Activated CD4-positive, CD25-positive, alpha-beta regulatory T cell treated with anti-CD3 and anti-CD28 coated beads, Interleukin-2, amount 50 U/mL, for 24 hours (primary cell): ENCODE measurements around the gene LPP.

Source experiments
- ATAC-seq, 2 donors: fragments of 150-1000 bp; cut with Tn5 transposase; one replicate each; pipeline ENCODE4 v1.10.0; 2021; ENCODE audit warnings: mild to moderate bottlenecking in 1 of 2, moderate library complexity in 1 of 2

Gene LPP

DNA sequence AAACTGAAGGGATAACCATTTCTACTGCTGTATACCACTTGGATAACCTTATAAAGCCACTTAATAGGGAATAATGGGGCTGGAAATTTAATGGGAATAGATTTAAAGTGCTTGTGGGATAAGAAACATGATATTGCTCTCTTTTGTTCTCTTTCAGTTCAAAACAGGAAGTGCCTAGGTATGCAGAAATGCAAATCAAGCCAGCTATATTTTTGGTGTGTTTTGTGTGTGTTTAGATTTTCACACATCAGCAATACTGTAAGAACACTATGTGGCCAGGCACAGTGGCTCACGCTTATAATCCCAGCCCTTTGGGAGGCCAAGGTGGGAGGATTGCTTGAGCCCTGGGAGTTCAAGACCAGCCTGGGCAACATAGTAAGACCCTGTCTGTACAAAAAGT, 575.5 kb downstream of the LPP start:
- no peak for ATAC-seq

DNA sequence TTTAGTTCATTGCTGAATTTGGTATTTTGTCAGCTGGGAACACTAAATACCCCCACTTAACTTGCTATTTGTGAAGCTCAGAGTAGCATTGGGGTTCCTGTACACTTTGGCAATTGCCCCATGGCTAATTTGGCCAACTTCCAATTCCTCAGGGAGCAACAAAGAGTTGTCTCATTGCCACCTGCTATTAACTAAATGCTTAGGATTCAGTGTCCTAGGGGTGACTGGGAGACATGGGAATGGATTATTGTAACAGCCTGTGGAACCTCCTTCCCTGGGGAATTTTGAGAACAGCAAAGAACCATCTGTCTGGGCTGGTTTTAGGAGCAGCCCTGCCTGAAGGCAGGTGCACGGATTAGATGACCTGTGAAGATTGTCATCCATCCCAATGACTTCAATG, 580.4 kb downstream of the LPP start:
- ATAC-seq, result no peak

DNA sequence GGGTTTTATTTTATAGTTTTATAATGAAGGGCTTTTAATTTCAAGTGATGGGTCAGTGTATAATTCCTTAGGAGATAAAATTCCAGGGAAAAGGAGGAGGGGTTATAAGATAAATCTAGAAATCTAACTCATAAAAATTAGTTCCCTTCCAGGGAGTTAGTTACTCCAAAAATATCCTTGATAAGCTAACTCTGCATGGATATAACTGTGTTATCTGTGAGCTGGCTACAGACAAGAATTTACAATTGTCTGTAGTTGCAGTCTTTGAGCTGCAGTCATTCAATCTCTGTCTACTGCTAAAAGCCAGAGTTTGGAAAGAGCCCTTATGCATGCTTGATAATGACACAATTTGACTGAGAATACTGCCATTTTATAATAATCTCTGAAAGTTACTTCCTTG, 585.6 kb downstream of the LPP start:
- no peak for ATAC-seq

DNA sequence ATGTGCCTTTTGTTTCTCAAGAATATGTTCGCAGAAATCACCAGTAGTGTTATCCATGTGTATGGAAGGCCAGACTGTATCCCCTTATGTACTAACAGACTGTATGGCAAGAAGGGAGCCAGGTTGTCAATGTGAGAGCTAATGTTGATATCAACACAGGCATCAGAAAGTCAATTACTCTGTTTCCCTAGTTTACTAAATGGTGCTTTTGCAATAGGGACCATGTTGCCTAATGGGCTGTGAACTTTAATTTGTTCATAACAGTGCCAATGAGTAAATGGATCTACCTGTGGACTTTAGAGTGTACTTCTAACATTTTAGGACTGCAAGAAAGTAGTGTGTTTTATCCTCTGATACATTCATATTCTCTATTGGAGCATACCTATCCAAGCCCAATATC, 586.1 kb downstream of the LPP start:
- ATAC-seq, result no peak

DNA sequence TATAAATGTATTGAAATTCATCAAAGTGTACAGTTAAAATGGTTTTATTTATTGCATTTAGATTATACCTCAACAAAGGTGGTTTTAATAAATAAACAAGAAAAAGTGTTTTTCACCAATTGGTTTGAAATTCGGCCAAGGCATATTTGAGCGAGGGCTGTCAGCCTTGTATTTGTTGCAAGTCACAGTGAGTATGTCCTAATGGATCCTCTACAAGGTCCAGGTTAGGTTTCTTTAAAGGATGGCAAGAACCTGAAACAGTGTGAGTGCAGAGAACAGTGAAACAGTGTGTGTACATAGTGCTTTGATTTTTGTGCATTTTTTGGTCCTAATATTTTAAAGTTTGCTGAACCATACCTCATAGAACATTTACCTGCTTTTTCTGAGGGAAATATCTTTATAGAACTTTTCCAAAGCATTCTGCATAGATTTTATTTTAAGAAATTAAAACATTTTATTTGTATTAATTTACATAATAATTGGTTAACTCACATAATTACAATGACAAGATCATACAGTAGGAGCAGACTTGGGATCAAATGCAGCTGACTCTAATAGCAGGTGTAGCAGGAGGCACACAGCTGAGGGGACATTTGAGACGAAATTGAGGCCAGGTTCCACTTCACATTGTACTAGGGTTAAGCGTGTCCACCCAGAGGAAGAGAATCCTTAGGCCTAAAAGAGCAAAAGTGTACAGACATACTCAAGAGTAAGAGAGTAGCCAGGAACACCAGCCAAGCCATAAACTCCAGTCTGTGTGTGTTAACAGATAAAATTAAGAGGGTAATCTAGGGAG, 589.0 kb downstream of the LPP start:
- no peak for ATAC-seq

DNA sequence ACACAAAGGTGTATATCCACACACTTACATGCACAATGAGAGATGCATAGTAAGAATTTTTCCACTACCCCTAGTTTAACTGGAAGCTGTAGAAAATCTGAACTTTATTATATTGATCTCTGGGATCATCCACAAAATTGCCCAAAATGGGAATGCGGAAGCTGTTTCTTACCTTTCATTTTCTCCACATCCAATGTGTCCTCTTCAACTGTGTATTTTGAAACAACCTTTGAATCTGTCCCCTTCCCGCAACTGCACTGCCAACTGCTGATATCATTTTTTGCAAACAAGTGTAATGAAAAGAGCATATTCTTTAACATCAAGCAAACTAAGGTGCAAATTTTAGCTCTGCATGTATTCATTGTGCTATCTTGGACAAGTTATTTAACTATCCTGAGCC, 590.2 kb downstream of the LPP start:
- ATAC-seq, result no peak

DNA sequence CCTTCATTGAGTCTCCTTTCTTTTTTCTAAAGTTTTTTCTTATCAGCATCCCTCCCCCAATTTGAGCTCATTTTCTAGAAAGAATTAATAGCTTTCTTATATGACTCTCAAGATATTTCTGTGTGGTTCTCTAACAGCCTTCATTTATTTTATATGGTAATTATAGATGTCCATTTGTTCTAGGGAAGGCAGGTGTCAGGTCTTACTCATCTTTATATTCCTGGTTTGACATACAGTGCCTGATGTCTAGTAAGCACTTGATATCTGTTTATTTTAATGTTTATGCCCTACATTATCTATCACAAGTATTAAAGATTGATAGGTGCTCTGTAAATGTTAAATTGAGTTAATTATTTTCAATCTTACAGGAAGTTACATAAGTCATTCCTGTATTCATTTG, 591.1 kb downstream of the LPP start:
- ATAC-seq, result no peak

DNA sequence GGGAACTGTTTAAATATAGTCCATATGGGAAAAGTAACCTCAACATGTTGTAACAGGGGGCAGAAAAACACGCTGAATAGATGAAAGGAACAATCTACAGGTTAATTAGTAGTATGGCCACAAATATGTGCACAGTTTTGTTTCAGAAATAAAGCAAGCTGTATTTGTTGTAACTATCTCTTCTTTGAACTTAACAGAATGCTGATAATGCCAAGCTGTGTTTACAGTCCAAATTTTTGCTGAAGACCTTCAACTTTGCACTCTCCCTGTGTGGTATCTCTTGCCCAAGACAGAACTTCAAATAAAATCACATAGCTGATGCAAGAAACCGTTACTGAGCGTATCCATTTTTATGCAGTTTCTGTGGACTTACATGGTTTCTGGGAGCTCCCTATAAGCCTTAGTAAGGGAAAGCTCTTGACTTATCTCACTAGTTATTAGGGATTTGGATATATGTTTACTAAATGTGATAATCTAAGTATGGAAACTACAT, 592.4 kb downstream of the LPP start:
- ATAC-seq, result no peak

DNA sequence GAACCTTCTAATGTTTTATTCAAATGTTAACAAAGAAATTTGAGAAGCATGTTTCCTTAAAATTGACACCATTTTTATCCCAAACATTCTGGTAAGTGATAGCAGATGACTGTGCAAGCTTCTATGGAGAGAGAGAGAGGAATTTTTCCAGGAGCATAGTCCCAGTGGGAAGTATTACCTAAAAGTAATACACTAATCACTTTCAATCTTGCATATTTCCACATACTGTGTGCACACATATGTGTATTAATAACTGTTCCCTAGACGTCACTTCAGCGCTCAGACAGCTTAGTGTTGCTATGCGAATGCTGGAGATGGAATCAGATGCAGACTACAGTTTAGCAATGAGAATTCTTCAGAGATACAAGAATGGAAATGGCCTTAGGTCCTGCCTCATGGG, 593.5 kb downstream of the LPP start:
- ATAC-seq, result no peak

DNA sequence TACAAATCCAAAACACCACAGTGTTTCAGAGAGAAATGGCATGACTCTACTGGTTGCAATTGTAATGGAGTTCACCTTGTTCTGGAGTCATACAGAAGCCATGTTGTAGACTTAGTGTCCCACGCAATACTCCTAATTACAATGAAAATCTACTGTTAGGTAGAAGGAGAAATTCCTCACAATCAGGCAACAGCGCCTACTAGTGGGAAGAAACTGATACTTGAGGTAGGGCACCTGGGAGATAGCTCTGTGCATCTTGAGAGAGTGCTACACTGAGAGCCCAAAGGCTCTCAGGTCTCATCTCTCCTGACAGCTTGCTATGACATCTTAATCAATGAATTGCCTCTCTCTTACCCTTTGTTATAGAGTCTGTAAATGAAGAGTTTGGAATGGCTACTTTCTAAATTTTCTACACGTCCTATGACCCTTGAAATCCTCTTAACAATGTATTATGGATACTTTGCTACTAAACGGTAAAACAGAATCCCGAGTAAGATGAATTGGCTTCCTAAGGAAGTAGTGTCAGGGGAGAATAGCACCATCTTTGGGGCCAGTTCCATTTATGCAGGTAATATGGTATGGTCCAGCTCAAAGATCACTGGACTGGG, 595.2 kb downstream of the LPP start:
- no peak for ATAC-seq

DNA sequence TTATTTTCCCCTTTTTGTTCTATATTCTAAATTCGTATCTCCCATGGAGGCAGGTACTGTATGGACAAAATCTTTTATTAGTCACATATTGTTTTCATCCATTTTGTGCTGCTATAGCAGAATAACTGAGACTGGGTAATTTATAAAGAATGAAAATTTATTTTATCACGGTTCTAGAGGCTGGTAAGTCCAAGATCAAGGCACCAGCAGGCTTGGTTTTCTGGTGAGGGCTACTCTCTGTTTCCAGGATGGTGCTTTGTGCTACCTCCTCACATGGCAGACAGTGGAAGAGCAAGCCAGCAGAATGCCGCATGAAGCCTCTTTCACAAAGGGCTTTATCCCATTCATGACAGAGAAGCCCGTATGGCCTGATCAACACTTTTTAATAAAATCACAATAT, 595.9 kb downstream of the LPP start:
- no peak for ATAC-seq

DNA sequence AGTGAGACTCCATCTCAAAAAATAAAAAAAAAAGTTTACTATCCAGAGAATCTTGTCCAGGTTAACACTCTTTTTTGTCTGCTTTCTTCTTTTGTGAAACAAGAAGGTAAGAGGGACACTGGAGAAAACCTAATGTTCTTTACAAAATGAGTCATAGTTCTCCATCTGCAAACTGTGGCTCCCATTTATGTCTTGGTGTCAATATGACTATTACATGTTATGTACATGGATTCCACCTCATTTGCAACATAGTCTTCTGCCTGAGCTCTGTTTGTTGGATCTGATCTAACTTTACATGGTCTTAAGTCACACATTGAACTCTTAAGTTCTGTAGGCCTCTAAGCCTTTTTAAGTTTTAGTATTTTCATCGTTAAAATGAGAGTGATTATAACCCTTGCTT, 596.7 kb downstream of the LPP start:
- ATAC-seq, result no peak

DNA sequence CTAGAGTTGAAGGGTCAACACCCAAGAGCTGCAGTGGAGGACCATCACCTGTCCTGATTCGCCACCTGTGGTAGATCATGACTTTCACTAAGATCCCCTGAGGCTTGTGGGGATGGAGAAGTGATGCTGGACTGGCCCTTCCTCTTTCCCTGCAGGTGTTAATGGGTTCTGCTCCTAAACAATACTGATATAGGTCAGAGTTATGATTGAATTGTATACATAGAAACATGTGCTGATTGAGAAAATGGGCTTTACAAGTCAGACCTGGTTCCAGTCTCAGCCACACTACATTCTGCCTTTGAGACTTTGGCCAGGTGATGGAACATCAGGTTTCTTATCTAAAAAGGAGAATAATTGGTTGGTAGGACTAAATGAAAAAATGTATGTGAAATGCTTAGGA, 598.9 kb downstream of the LPP start:
- ATAC-seq, result peak; percentile 21 to 24

DNA sequence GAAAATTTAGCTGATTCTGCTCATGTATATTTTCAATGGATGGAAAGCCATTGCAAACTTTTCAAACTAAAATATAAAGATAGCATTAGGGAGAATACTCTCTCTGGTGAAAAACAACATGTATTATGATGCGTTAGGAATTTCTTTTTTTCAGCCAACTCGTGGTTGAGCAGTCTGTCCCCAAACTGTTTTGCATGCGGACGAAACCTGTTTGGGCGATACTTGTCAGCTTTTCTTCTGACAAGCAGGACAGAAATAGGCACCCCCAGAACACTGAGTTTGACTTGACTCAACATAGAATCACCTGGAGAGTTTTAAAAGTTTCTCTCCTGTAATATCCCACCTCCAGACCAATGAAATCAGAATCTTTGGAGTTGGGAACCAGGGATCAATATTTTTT, 600.3 kb downstream of the LPP start:
- ATAC-seq, result no peak

DNA sequence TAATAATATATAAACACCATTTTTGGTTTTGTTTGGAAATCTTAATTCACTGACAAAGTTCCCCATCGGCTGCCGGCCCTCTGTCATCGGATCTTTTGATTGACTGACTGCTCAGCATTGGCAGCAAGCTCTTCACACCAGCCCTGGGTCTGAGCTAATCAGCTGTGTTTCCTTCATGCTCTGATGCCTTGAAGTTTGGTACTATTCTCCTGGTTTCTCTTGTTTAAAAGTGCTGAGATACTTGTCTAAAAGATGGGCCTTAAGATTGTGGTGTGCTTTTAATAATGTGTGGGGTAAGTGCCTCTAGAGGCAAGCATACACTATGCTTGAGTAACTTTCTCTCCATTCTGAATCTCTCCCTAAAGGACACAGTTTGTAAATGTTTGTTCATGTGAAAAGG, 602.3 kb downstream of the LPP start:
- ATAC-seq, result no peak

DNA sequence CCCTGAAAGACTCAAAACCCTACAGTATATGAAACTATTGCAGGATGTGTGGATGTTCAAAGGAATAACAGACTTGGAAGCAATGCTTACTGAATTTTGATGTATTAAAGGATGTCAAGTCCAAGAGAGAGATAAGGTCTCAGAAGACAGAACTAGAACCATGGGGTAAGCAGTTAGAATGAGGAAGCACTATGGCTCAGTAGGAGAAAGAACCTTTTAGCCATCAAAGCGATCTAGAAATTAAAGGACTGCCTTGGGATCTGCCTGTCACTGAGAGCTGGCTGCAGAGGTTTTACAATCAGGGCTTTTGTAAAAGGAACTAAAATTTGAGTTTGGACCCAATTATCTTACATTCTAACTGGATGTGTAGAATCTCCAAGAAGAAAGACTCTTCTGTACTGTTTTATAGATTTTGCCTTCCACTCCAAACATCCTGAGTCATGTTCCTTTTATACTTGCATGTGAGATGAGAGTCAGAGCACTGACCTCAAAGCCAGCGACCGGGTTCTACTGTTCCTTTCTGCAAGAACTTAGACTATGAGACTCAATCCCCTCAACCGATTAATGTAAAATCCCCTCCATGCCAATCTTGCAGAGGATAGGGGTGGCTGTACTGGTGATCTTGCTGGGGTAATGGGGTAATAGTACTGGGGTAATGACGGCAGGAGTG, 605.5 kb downstream of the LPP start:
- ATAC-seq, result no peak

DNA sequence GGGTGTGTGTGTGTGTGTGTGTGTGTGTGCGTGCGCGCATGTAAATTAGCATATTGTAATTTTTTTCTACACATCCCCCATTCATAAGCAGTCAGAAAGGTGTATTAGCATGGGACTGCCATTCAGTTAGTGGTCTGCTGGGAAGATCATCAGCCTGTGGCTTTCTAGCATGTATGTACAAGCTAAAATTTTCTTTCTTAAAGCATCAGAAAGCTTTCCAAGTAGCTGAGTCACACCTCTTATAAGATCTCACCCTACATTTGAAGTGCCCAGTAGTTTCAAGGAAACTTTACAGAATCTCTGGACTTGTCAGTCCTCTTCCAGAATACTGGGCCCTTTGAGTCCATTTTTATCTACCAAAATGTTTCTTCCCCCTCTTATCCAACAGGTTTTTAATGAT, 606.5 kb downstream of the LPP start:
- no peak for ATAC-seq

DNA sequence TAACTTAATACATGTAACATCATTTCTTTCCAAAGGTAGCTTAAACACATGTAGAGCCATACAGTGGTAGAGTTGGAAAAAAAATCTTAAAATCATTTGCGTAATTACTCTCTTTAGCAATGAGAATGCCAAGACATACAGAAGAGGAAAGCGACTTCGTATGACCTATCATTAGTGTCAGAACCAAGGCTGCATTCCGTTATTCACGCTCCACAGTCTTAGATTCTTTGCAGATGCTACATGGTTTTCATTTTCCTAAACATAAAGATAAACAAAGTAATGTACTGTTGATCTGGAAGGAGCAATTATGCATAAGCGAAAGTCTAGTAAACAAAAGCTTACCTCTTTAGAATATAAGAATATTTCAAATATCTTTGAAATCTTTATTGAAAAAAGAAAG, 607.5 kb downstream of the LPP start:
- no peak for ATAC-seq

DNA sequence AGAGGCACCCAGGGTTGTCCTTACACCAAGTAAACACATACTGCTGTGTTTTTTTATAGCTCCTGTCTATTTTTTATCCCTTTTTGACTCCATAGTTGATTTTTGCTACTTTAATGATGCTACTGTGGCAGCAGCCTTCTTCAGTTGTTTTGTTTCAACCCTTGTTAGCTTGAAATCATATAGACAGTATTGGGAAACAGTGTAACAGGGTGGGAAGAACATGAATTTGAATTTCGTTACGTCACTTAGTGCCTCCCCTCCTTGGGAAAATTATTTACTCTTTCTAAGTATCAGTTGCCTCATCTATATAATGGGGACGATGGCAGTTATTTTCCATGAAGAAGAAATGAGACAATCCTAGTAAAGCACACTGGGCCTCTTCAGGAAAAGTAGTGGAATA, 608.0 kb downstream of the LPP start:
- no peak for ATAC-seq

DNA sequence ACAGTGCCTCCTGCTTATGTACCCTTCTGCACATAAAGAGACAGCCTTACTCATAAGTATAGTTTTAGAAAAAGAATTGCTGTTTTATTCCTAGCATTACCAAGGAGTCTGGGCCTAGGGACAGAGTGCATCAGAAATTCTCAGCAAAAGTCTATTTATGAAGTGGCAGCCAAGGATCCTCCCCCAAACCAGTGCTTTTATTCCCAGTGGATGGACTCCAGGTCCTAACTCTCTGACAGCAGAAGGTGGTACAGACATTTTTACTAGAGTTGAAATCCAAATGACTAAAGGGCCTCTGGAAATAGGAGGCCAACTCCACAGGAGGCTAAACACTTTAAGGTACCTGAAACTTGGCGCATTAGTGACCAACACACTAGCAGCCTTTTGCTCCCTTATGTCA, 610.7 kb downstream of the LPP start:
- no peak for ATAC-seq

DNA sequence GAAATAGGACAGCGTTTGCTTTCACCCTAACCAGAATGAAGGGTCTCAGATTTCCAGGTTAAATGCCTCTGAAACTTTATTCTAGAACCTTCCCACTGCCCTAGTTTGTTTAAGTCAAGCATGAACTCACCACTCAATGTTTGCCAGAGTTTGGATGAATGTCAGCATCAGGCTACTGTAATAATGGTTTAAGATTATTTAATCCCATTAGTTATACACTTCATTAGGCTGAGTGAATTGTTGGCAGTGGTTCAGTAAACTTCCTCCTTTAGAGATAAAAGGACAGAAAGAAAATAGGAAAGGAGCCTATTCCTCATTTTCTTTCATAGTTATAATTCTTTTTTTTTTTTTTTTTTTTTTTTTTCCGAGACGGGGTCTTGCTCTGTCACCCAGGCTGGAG, 615.9 kb downstream of the LPP start:
- no peak for ATAC-seq

DNA sequence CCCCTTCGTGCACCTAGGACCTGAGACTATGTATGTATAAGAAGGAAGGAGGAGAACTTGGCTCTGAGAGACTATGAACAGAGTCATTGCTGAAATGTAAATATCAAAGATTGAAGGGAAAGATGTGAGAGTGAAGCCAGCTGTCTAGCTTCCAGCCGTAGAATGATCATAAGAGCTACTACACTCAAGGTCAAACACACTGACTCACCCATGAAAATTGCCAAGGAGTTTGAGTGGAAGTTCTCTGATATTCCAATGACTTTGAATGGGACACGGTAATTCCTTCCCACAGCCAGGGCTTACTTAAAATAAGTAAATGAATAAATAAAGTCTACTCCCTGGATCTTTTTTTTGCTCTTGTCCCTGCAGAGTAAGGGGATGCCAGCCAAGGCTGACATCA, 618.9 kb downstream of the LPP start:
- no peak for ATAC-seq

DNA sequence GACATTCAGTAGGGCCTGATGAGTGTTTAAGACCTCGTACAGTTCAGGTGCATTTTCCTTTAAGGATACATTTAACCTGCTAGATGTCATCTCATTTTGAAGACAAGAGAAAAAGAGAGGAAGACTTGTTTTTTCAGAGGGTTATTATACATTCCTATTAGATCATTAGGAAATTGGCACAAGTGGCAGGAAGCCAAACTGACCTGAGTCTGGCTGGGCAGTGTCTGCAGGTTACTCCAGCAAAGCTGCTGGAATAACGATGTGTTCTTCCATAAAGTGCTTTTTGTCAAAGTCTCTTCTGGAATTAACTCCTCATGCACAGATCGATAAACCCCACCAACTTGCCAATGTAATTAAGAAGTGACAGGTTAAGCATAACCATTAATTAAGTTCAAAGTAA, 621.5 kb downstream of the LPP start:
- no peak for ATAC-seq

DNA sequence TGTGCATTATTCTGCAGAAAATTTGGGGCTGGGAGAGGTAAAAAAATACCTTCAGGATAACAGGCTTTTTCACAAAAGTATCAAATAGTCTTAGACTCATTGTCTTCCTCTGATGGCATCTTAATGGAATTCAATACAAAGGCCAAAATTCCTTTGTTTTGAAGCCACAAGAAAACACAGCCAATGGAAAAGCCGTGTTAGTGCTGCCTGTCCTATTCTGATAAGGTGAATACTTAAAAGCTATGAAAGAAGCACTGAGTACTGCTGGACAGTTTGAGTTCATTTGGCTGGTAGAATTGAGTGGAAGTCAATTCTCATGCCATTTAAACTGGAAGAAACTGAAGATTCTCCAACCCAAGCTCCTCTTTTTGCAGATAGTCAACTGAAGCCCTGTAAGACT, 622.5 kb downstream of the LPP start:
- no peak for ATAC-seq
